ENCODE results near the gene PCNT. TPM values are rescaled to one million over a fixed set of nuclear protein-coding genes. Genes with fewer than 3 reads are reported as not detected.

The PCNT gene
- total and polyA plus RNA-seq, 2 experiments from 2014 or later = 14.9 to 23.8 TPM

- Histone ChIP-seq H3K4me2 (ENCODE audit: unreplicated experiment) (peak overlapping the region; percentile 94), H3K9ac (peak overlapping the region; percentile 96; the same call in 1 of the 2 replicates)
- in situ Hi-C loops (cut with MboI) = no loop called here
Observed at GRCh38 chr21:46326110-46326703, 2.3 kb downstream of the PCNT start.

GRCh38 chr21:46327711-46328110, 3.8 kb downstream of the PCNT start:
- Histone ChIP-seq H3K36me3 (ENCODE audit: low read depth) (peaks cover 22% of the 10 kb centered on the region), H3K27ac (no peak overlapping the region), H3K4me1 (ENCODE audit: insufficient read depth) (peaks cover 19% of the 10 kb centered on the region), H3K79me2 (ENCODE audit: insufficient read depth) (peaks cover 80% of the 10 kb centered on the region), H4K20me1 (ENCODE audit: insufficient read depth) (no peaks in the 10 kb centered on the region), H3K9me2 (ENCODE audit: insufficient read depth) (no peaks in the 10 kb centered on the region), H3K9ac (no peak overlapping the region), H3F3A (ENCODE audit: insufficient read depth) (peaks cover 21% of the 10 kb centered on the region), H2AFZ (no peak overlapping the region), H3K4me3 (no peak overlapping the region), H3K4me2 (ENCODE audit: unreplicated experiment) (no peak overlapping the region), H3K9me3 (ENCODE audit: low read depth) (no peaks in the 10 kb centered on the region), H3K27me3 (replicated peaks; ENCODE audit: insufficient read depth) (no peaks in the 10 kb centered on the region)
- 92 to 96% methylated on average over 4 of the region's 4 CpGs for WGBS, 2 experiments (ENCODE audit: low coverage in 1 of 2, low lambda C conversion rate in 2 of 2, missing lambda C conversion rate in 2 of 2)
- no peak for TF ChIP-seq EZH2phosphoT487 (IDR thresholded peaks at IDR 0.05; ENCODE audit: insufficient read depth, low read depth)
- no peak for TF ChIP-seq EZH2 (IDR thresholded peaks at IDR 0.05; ENCODE audit: insufficient read depth, poor library complexity, severe bottlenecking)
- in situ Hi-C loops (cut with MboI) = no loop called here
- DNase-seq = no peak

More at GRCh38 chr21:46326110-46326703, 2.3 kb downstream of the PCNT start:
- H3K27ac ChIP-seq = peak overlapping the region; percentile 69; the same call in 1 of the 2 replicates
- H3K9me3 ChIP-seq (ENCODE audit: low read depth) = no peaks in the 10 kb centered on the region
- peak overlapping the region; percentile 91; the same call in 1 of the 2 replicates for H3K4me3 ChIP-seq
- no peaks in the 10 kb centered on the region for H3K27me3 ChIP-seq (replicated peaks; ENCODE audit: insufficient read depth)
- peaks cover 13% of the 10 kb centered on the region for H3F3A ChIP-seq (ENCODE audit: insufficient read depth)
- no peak overlapping the region for H2AFZ ChIP-seq
- peaks cover 19% of the 10 kb centered on the region for H3K4me1 ChIP-seq (ENCODE audit: insufficient read depth)
- no peak for DNase-seq
- H3K9me2 ChIP-seq (ENCODE audit: insufficient read depth) = no peaks in the 10 kb centered on the region
- peaks cover 17% of the 10 kb centered on the region for H3K36me3 ChIP-seq (ENCODE audit: low read depth)
- 92 to 94% methylated on average over 15 of the region's 15 CpGs for WGBS, 2 experiments (ENCODE audit: low coverage in 1 of 2, low lambda C conversion rate in 2 of 2, missing lambda C conversion rate in 2 of 2)
- TF ChIP-seq EZH2 (IDR thresholded peaks at IDR 0.05; ENCODE audit: insufficient read depth, poor library complexity, severe bottlenecking) (no peak), EZH2phosphoT487 (IDR thresholded peaks at IDR 0.05; ENCODE audit: insufficient read depth, low read depth) (no peak)
- H4K20me1 ChIP-seq (ENCODE audit: insufficient read depth) = no peaks in the 10 kb centered on the region
- H3K79me2 ChIP-seq (ENCODE audit: insufficient read depth) = peaks cover 84% of the 10 kb centered on the region

- no peak for DNase-seq
- H3K4me3 ChIP-seq = no peak overlapping the region
- H3K27me3 ChIP-seq (replicated peaks; ENCODE audit: insufficient read depth) = no peaks in the 10 kb centered on the region
- no peaks in the 10 kb centered on the region for H3K9me2 ChIP-seq (ENCODE audit: insufficient read depth)
- 77 to 80% methylated on average over 5 of the region's 5 CpGs for WGBS, 2 experiments (ENCODE audit: low coverage in 1 of 2, low lambda C conversion rate in 2 of 2, missing lambda C conversion rate in 2 of 2)
- H2AFZ ChIP-seq = no peak overlapping the region
- peaks cover 25% of the 10 kb centered on the region for H3F3A ChIP-seq (ENCODE audit: insufficient read depth)
- in situ Hi-C loops (cut with MboI) = no loop called here
- H3K79me2 ChIP-seq (ENCODE audit: insufficient read depth) = peaks cover 76% of the 10 kb centered on the region
- TF ChIP-seq EZH2phosphoT487 (IDR thresholded peaks at IDR 0.05; ENCODE audit: insufficient read depth, low read depth) (no peak), EZH2 (IDR thresholded peaks at IDR 0.05; ENCODE audit: insufficient read depth, poor library complexity, severe bottlenecking) (no peak)
- H3K9me3 ChIP-seq (ENCODE audit: low read depth) = no peaks in the 10 kb centered on the region
- peaks cover 22% of the 10 kb centered on the region for H3K36me3 ChIP-seq (ENCODE audit: low read depth)
- peaks cover 24% of the 10 kb centered on the region for H3K4me1 ChIP-seq (ENCODE audit: insufficient read depth)
- no peak overlapping the region for H3K9ac ChIP-seq
- H3K27ac ChIP-seq = no peak overlapping the region
- no peaks in the 10 kb centered on the region for H4K20me1 ChIP-seq (ENCODE audit: insufficient read depth)
- no peak overlapping the region for H3K4me2 ChIP-seq (ENCODE audit: unreplicated experiment)
Observed at GRCh38 chr21:46328151-46328550, 4.2 kb downstream of the PCNT start.

GRCh38 chr21:46329796-46330195, 5.8 kb downstream of the PCNT start:
- H3K4me2 ChIP-seq (ENCODE audit: unreplicated experiment) = no peak overlapping the region
- no peak overlapping the region for H2AFZ ChIP-seq
- TF ChIP-seq EZH2 (IDR thresholded peaks at IDR 0.05; ENCODE audit: insufficient read depth, poor library complexity, severe bottlenecking) (no peak), EZH2phosphoT487 (IDR thresholded peaks at IDR 0.05; ENCODE audit: insufficient read depth, low read depth) (no peak)
- in situ Hi-C loops (cut with MboI) = no loop called here
- peaks cover 26% of the 10 kb centered on the region for H3K4me1 ChIP-seq (ENCODE audit: insufficient read depth)
- peaks cover 29% of the 10 kb centered on the region for H3F3A ChIP-seq (ENCODE audit: insufficient read depth)
- H3K9me3 ChIP-seq (ENCODE audit: low read depth) = no peaks in the 10 kb centered on the region
- no peaks in the 10 kb centered on the region for H3K27me3 ChIP-seq (replicated peaks; ENCODE audit: insufficient read depth)
- no peaks in the 10 kb centered on the region for H3K9me2 ChIP-seq (ENCODE audit: insufficient read depth)
- DNase-seq = no peak
- H3K36me3 ChIP-seq (ENCODE audit: low read depth) = peaks cover 24% of the 10 kb centered on the region
- peaks cover 87% of the 10 kb centered on the region for H3K79me2 ChIP-seq (ENCODE audit: insufficient read depth)
- WGBS, 2 experiments (ENCODE audit: low coverage in 1 of 2, low lambda C conversion rate in 2 of 2, missing lambda C conversion rate in 2 of 2) = 92 to 98% methylated on average over 2 of the region's 2 CpGs
- no peak overlapping the region for H3K27ac ChIP-seq
- H3K9ac ChIP-seq = no peak overlapping the region
- no peak overlapping the region for H3K4me3 ChIP-seq
- H4K20me1 ChIP-seq (ENCODE audit: insufficient read depth) = no peaks in the 10 kb centered on the region

All from GM23248 (cell line).